Activated naive CD8-positive, alpha-beta T cell treated with anti-CD3 and anti-CD28 coated beads for 36 hours (primary cell): ENCODE results near the gene TMEM30A. TPM values are rescaled to one million over a fixed set of nuclear protein-coding genes. Genes with fewer than 3 reads are reported as not detected.
A peak's percentile ranks its signal among the peaks of the same experiment; 100 is the strongest.

Source experiments
- DNase-seq: peaks from one replicate; pipeline ENCODE4 v3.0.0; 2021
- H3K27ac Mint-ChIP-seq: one replicate; pipeline ENCODE4 v1.8.0; 2022; ENCODE audit warnings: mild to moderate bottlenecking, moderate library complexity, mixed read lengths
- H3K27me3 Mint-ChIP-seq: one replicate; pipeline ENCODE4 v1.8.0; 2022; ENCODE audit warnings: mild to moderate bottlenecking, mixed read lengths
- H3K36me3 Mint-ChIP-seq: one replicate; pipeline ENCODE4 v1.8.0; 2021; ENCODE audit warnings: mild to moderate bottlenecking, mixed read lengths
- H3K4me1 Mint-ChIP-seq: one replicate; pipeline ENCODE4 v1.8.0; 2021; ENCODE audit warnings: mixed read lengths
- H3K4me3 Mint-ChIP-seq: one replicate; pipeline ENCODE4 v1.8.0; 2022; ENCODE audit warnings: mild to moderate bottlenecking, moderate library complexity, mixed read lengths
- H3K9me3 Mint-ChIP-seq: one replicate; pipeline ENCODE4 v1.8.0; 2022; ENCODE audit warnings: mixed read lengths
- total RNA-seq, 2 experiments: library from RNA; stranded (reverse); gene quantifications; one replicate each; pipeline ENCODE4 v1.2.3, GENCODE V29; 2021

The TMEM30A gene
- total RNA-seq, 2 experiments from 2014 or later = 38.8 to 40.4 TPM

DNA sequence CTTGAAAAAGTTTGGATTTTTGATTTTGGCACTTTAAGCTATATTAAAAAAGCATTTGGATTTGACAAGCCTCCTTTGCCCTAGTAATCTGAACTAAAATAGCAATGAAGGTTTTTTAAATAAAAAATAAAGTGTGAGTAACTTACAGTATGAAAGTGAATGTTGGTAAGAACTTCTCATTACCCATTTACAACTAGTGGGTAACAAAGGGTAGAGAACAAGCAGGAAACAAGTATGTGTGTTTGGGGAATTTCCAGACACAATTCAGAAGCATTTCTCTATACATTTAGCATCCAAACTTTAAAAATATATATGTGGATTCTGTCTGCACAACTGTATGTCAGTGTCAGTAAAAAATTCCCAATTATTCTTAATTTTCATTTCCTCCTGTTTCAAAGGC is 2.9 kb downstream of the TMEM30A start:
- Mint-ChIP-seq H3K27ac (peak overlapping the region; percentile 70), H3K4me3 (peak overlapping the region; percentile 68), H3K36me3 (peaks cover 15% of the 10 kb centered on the region), H3K27me3 (no peaks in the 10 kb centered on the region), H3K9me3 (no peaks in the 10 kb centered on the region), H3K4me1 (peaks cover 41% of the 10 kb centered on the region)
- no peak for DNase-seq

DNA sequence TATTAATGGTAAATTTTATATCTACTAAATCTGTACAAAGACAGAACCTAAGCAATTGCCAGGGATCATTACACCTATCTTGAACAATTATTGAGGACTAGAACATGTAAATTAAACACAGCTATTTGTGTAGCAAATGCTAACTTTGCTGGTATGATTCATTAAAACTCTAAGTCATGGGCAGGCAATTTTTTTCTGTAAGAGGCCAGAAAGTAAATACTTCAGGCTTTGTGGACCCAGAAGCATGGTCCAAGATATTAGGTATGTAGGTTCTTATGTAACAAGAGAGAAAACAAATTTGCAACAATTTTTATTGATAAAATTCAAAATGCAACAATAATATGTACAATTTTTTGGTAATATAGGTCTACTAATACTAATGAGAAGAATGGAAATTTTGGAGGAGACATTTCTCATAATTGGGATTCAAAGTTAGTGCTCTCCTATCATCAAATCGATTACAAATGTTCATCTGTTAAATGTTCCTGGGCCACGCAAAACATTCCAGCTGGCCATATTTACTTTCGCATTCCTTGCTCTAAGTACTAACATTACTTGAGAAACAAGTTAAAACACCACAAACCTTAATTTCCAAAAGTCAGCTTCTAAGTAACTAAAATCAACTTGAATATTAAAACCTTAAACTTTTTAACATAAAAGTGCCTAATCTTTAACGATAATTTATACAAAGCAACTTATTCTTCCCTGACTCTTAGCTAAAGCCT is 4.3 kb downstream of the TMEM30A start:
- H3K27me3 Mint-ChIP-seq = no peaks in the 10 kb centered on the region
- H3K36me3 Mint-ChIP-seq = peaks cover 23% of the 10 kb centered on the region
- peaks cover 49% of the 10 kb centered on the region for H3K4me1 Mint-ChIP-seq
- H3K4me3 Mint-ChIP-seq = no peak overlapping the region
- H3K27ac Mint-ChIP-seq = peak overlapping the region; percentile 21
- DNase-seq = no peak
- peaks cover 1% of the 10 kb centered on the region for H3K9me3 Mint-ChIP-seq

DNA sequence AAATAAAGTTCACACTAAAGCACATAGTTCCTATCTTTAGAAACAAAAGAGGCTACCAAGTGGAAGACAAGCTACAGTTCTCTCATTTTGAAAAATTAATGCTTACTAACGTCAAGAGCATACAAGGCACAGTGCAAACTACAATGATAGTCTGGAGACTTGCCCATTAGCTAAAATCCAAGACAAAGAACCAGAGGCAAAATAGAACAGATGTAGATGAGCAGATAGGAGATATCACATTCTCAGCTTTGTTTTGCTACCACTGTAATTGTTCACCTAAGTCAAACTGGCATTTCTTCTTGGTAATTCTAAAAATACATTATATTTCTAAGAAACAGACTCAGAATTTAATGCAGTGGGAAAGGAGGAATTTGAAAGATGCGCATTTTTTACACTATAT is 5.2 kb downstream of the TMEM30A start:
- Mint-ChIP-seq H3K27me3 (no peaks in the 10 kb centered on the region), H3K4me3 (peak overlapping the region; percentile 36), H3K9me3 (peaks cover 5% of the 10 kb centered on the region), H3K27ac (no peak overlapping the region), H3K36me3 (peaks cover 31% of the 10 kb centered on the region), H3K4me1 (peaks cover 53% of the 10 kb centered on the region)
- no peak for DNase-seq

DNA sequence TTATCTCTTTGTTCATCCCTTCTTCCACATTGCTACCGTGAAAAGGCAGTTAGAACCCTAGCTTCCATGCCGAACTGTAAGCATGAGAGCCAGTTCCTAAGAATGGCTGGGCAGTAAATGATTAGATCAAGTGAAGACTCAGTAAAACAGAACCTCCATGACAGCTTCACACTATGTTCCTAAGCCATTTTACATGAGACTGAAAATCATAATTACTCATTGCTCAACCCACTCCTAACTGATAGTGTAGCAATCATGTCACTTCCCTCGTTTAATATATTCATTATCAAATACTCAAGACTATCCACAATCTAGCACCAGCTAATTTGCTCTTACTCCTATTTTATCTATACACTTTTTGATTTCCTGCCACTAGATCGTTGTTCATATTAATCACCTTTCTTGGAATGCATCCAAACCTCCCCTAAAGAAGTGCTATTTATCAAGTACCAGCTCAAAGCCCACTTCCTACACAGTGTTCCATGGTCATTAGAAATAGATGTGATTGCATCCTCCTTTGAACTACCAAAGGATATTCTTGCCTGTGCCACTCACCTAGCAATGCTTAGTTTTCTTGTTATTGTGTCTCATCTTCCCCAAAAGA is 6.0 kb downstream of the TMEM30A start:
- Mint-ChIP-seq H3K9me3 (peaks cover 5% of the 10 kb centered on the region), H3K4me3 (peak overlapping the region; percentile 1), H3K27ac (peak overlapping the region; percentile 11), H3K4me1 (peaks cover 60% of the 10 kb centered on the region), H3K27me3 (no peaks in the 10 kb centered on the region), H3K36me3 (peaks cover 39% of the 10 kb centered on the region)
- DNase-seq = no peak

DNA sequence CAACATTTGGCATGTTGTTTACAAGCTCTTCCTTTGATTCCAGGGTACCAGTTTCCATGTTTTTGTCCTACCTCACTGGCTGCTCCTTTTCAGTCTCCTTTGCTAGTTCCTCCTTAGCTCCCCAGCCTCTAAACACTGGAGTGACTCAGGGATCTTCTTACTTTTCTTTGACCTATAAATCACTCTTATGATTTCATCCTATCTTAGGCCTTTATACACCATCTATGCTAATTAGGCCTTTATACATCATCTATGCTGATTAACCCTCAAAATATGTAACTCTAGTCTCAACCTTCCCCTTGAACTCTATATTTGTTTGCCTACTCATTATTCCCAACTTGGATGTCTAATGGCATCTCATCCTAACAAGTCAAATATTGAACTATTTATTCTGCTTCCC is 9.5 kb downstream of the TMEM30A start:
- Mint-ChIP-seq H3K27ac (peak overlapping the region; percentile 25), H3K27me3 (no peaks in the 10 kb centered on the region), H3K4me3 (no peak overlapping the region), H3K36me3 (peaks cover 63% of the 10 kb centered on the region), H3K9me3 (peaks cover 10% of the 10 kb centered on the region), H3K4me1 (peaks cover 66% of the 10 kb centered on the region)
- no peak for DNase-seq

DNA sequence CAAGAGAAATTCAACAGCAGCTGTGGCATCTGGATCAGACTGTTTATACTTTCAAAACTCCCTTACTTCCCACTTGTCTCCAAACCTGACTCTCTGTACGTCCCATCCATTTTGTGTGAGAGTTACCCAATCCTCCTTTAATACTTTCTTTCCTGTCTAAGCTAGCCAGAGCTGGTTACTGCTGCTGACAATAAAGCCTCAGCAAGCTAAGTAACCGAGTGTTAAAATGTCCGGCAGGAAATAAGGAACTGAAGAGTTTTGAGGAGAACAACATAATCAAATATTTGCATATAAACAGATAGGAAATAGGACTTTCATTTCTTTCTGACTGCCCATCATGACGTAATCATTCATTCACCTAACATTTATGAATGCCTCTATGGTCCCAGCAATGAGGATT is 11.6 kb downstream of the TMEM30A start:
- no peak for DNase-seq
- Mint-ChIP-seq H3K27ac (no peak overlapping the region), H3K4me3 (no peak overlapping the region), H3K27me3 (no peaks in the 10 kb centered on the region), H3K4me1 (peaks cover 56% of the 10 kb centered on the region), H3K9me3 (peaks cover 10% of the 10 kb centered on the region), H3K36me3 (peaks cover 56% of the 10 kb centered on the region)

DNA sequence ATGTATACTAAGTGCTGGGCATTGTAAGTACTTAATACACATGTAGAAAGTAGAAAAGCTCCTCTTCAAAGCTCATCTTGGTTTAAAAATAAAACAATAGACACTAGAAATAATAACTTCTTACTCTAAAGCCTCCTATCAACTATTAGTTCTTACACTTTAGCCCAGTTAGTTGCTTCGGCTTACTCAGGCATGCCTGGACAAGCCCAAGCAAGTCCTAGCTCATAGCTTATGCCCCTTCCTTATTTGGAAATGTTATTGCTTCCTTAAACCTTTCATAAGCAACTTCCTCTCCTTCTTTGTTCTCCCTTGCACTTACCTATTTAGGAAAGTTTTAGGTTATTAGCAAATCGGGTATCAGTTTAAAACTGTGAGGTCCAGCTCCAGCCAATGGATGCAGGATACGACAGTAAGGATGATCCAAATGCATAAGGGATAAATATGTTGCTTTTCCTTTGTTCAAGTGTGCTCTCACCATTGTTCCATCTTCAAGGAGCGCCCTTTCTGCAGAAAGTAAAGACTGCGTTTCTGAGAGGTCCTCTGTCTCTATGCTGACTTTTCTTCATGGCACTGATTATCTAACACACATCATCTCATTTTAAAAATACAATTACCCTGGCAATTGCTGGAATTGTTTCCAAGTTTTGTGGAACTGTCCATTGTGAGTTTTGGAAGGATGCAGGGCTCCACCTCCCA is 12.3 kb downstream of the TMEM30A start:
- Mint-ChIP-seq H3K4me3 (no peak overlapping the region), H3K36me3 (peaks cover 56% of the 10 kb centered on the region), H3K27ac (peak overlapping the region; percentile 54)

DNA sequence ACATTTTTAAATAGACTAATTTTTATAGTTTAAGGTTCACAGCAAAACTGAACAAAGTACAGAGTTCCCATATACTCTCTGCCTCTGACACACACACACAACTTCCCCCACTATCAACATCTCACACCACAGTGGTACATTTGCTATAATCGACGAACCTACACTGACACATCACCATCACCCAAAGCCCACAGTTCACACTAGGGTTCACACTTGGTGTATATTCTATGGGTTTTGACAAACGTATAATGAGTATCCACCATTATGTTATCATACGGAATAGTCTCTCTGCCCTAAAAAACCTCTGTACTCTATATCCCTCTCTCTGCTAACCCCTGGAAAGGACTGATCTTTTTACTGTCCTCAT is 15.6 kb downstream of the TMEM30A start:
- no peak for DNase-seq
- H3K36me3 Mint-ChIP-seq = peaks cover 32% of the 10 kb centered on the region
- no peaks in the 10 kb centered on the region for H3K27me3 Mint-ChIP-seq
- H3K4me3 Mint-ChIP-seq = no peak overlapping the region
- H3K4me1 Mint-ChIP-seq = peaks cover 39% of the 10 kb centered on the region
- peaks cover 5% of the 10 kb centered on the region for H3K9me3 Mint-ChIP-seq
- no peak overlapping the region for H3K27ac Mint-ChIP-seq

More for the DNA sequence above, 12.3 kb downstream of the TMEM30A start:
- Mint-ChIP-seq H3K27me3 (no peaks in the 10 kb centered on the region), H3K9me3 (peaks cover 10% of the 10 kb centered on the region), H3K4me1 (peaks cover 61% of the 10 kb centered on the region)
- DNase-seq = no peak

DNA sequence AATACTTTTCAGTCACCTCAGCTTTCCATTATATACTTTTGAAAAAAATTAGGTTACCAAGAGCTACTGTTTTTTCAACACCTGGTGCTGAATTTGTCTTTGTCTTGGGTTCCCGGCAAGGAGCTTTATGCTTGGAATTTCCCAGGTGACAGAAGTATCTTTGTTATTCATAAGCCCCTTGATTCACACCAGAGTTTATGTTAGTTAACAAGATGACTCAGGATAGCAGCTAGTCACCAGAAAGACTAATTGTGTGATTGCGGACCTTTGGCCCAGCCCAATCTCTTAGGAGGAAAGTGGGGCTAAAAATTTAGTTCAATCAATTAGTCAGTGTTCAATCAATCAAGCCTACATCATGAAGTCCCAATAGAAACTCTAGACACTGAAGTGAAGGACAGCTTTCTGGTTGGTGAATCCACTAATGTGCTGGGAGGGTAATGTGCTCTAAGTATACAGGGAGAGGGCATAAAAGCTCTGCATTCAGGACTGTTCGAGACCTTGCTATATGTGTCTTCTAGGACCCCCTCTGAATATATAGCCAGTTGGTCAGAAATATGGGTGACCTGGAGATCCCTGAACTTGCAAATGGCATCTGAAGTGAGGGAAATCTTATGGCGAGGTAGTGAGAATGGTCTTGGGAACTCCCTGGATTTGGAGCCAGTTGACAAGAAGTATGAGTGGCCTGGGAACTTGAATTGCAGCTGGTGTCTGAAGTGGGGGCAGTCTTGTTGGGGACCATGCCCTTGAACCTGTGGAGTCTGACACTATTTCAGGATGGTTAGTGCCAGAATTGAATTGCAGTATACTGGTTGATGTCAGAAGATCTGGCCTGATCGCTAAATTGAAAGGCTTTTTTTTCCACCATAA is 16.2 kb downstream of the TMEM30A start:
- DNase-seq = no peak

DNA sequence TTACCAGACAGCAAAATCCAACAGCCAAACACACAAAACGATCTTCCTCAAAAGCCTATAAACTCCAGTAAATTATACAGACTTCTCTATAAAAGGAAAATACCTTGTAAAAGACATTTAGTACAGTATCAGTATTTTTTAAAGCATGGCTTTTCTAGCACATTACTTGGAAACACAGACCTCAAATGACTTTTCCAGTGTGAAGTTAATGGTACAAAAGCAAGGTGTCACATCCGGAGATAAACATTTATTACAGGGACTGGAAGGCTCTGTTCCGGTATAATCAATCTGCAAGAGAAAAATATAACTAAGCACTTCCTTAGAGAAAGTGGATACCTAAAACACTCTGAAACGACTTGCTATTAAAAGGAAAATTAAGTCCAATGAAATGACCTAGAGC is 17.1 kb downstream of the TMEM30A start:
- no peak overlapping the region for H3K4me3 Mint-ChIP-seq
- no peaks in the 10 kb centered on the region for H3K27me3 Mint-ChIP-seq
- H3K36me3 Mint-ChIP-seq = peaks cover 24% of the 10 kb centered on the region
- DNase-seq = no peak
- H3K27ac Mint-ChIP-seq = no peak overlapping the region
- H3K9me3 Mint-ChIP-seq = peaks cover 2% of the 10 kb centered on the region
- H3K4me1 Mint-ChIP-seq = peaks cover 31% of the 10 kb centered on the region

More for the DNA sequence above, 16.2 kb downstream of the TMEM30A start:
- H3K27me3 Mint-ChIP-seq = no peaks in the 10 kb centered on the region
- peak overlapping the region; percentile 3 for H3K27ac Mint-ChIP-seq
- H3K4me1 Mint-ChIP-seq = peaks cover 36% of the 10 kb centered on the region
- peaks cover 29% of the 10 kb centered on the region for H3K36me3 Mint-ChIP-seq
- no peak overlapping the region for H3K4me3 Mint-ChIP-seq
- H3K9me3 Mint-ChIP-seq = peaks cover 5% of the 10 kb centered on the region

DNA sequence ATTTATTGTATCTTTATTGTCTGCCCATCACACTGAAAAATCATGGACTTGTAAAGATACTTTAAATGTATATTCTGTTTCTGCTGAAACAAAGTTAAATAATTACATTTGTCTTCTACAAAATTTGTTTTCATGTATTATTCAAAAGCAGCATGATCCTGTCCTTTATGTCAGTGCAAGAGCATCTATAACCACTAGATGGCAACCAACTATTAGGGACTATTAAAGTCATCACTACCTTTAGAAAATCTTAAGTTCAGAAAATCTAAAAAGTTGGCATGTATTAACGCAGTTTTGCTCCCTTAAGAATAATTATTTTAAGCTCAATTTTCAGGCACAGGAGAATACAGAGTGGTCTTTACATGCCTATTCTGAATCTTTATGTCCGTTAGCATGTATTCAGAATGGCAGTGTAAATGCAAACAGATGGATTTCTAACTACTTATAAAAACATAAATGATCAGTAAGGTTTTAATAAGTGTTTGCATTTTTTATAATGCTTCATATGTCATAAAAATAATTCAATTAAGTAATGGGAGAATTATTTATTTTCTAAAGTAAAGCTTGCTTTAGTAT is 17.8 kb downstream of the TMEM30A start:
- Mint-ChIP-seq H3K4me1 (peaks cover 28% of the 10 kb centered on the region), H3K9me3 (peaks cover 2% of the 10 kb centered on the region), H3K27me3 (no peaks in the 10 kb centered on the region), H3K4me3 (no peak overlapping the region), H3K27ac (no peak overlapping the region), H3K36me3 (peaks cover 19% of the 10 kb centered on the region)
- DNase-seq = no peak

DNA sequence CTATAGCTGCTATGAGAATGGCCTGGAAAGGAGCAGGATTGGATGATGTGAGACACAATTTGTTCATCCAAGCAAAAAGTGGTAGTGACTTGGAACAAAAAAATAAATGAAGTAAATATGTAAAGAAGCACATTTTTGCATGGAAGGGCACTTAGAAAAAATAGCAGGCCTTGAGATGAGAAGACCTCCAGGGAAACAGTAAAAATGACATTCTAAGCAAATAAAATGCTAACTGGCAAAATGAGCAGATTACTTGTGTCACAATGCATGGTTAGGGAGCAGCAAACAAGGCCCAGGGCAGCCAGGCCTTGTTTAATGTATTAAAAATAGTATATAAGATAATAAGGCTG is 21.2 kb downstream of the TMEM30A start:
- Mint-ChIP-seq H3K4me3 (no peak overlapping the region), H3K27me3 (no peaks in the 10 kb centered on the region), H3K4me1 (peaks cover 13% of the 10 kb centered on the region), H3K27ac (no peak overlapping the region), H3K9me3 (no peaks in the 10 kb centered on the region), H3K36me3 (peaks cover 11% of the 10 kb centered on the region)
- no peak for DNase-seq

DNA sequence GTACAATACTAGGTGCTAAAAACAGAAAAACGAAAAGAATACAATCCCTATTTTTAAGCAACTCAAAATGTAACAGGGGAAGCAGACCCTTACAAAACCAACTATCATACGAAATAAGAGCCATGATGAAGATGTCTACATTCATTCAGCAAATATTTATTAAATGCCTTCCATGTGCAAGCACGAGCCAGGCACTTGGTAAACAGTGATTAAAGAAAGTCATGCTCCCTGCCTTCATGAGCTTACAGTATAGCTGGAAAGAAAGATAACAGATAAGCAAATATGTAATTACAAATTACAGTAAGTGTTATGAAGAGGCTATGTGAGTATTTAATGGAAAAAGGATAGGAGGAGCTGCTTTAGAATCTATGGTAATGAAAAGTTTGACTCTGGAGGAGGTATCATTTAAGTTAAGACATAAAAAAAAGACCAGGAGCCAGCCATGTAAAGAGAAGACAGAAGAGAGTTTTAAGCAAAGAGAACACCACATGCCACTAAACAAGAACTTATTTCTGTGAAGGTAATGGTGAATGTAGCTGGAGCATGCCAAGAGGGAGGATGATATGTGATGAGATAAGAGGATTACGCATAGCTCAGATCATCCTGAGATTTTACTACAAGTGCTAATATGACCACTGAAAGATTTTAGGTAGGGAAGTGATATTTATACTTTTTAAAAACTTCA is 21.7 kb downstream of the TMEM30A start:
- peaks cover 10% of the 10 kb centered on the region for H3K4me1 Mint-ChIP-seq
- H3K4me3 Mint-ChIP-seq = no peak overlapping the region
- no peak overlapping the region for H3K27ac Mint-ChIP-seq
- peaks cover 11% of the 10 kb centered on the region for H3K36me3 Mint-ChIP-seq
- H3K9me3 Mint-ChIP-seq = no peaks in the 10 kb centered on the region
- H3K27me3 Mint-ChIP-seq = no peaks in the 10 kb centered on the region
- no peak for DNase-seq

DNA sequence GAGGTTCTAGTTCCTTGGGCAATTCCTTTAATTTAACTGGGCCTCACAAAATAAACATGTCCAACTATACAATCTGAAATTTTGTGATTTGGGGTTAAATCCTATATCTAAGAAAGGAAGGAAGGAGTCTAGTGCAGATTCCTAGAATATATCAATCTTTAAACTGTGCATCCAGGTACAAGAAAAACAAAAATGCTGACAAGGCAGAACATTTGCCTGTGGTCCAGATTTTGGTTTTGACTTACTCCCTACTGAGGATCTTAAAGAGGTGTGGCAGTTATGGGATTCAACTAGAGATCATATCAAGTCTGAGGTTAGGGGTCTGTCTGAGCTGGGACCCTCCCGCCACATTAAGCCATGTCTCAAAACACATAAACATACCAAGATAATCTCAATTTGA is 23.3 kb downstream of the TMEM30A start:
- Mint-ChIP-seq H3K4me1 (no peaks in the 10 kb centered on the region), H3K36me3 (peaks cover 13% of the 10 kb centered on the region), H3K27me3 (no peaks in the 10 kb centered on the region), H3K4me3 (no peak overlapping the region), H3K27ac (no peak overlapping the region), H3K9me3 (no peaks in the 10 kb centered on the region)
- no peak for DNase-seq
